K562 (cell line): ENCODE data around the gene FANCC. TPM values are rescaled to one million over a fixed set of nuclear protein-coding genes. Genes with fewer than 3 reads are reported as not detected.

Experiments used
- ATAC-seq: fragments of 200-7000 bp; cut with Tn5 transposase; 3 replicates; pipeline ENCODE4 v1.9.1; 2020; ENCODE audit warnings: moderate library complexity
- BruUV-seq: library from RNA; stranded (reverse); fragments of 400-500 nt; replicated peaks from 2 replicates; lab custom pipeline; 2021; lab: Mats Ljungman, UMichigan
- CTCF ChIA-PET: fragments of 300-600 bp; formaldehyde crosslinking; extraction: SDS; loops from one replicate; lab custom pipeline; 2021; ENCODE audit warnings: low intra/inter-chr PET ratio; lab: Yijun Ruan, JAX
- POLR2A ChIA-PET: fragments of 300-600, 350-650 bp; sonication (Branson Sonifier 250); formaldehyde crosslinking; extraction: SDS; loops from one replicate; lab custom pipeline; 2021; ENCODE audit warnings: antibody characterized with exemption, inconsistent platforms; lab: Yijun Ruan, JAX
- DNase-seq, 4 experiments: peaks; one replicate each; pipeline versions ENCODE4 v3.0.0 to v3.0.0-alpha.2; 2011 to 2018; ENCODE audit warnings: low spot score in 3 of 4, mixed read lengths in 3 of 4; ENCODE audit errors: extremely low read depth in 1 of 4
- FAIRE-seq: peaks from 2 replicates; lab custom pipeline; 2011; peaks lifted over from hg19 to GRCh38; lab: Jason Lieb, UNC
- H2AFZ ChIP-seq: 2 replicates; pipeline ENCODE4 v1.6.0; 2011; ENCODE audit warnings: low read depth, low read length, control low read depth, inconsistent platforms
- H3K27ac ChIP-seq: fragments of 200-600 bp; 3 replicates; pipeline ENCODE4 v1.8.0; 2011; ENCODE audit warnings: low read depth, mild to moderate bottlenecking, control low read depth, inconsistent platforms, low read length, moderate library complexity, mixed read lengths; ENCODE audit errors: extremely low read depth
- H3K27me3 ChIP-seq, 2 experiments: fragments of 300-600 bp in 1 of 2; 2 replicates in 1 of 2; 3 replicates in 1 of 2; pipeline versions ENCODE4 v1.6.0 to v1.8.0; 2011; ENCODE audit warnings: inconsistent platforms in 2 of 2, low read length in 2 of 2, mild to moderate bottlenecking in 1 of 2, mixed read lengths in 1 of 2, moderate library complexity in 1 of 2; ENCODE audit not compliant: control insufficient read depth in 2 of 2, insufficient read depth in 2 of 2
- H3K36me3 ChIP-seq: fragments of 300-600 bp; 3 replicates; pipeline ENCODE4 v1.8.0; 2011; ENCODE audit warnings: mild to moderate bottlenecking, low read length, inconsistent platforms; ENCODE audit not compliant: control insufficient read depth, insufficient read depth
- H3K4me1 ChIP-seq, 2 experiments: fragments of 200-600 bp in 1 of 2; replicated peaks in 1 of 2; 2 replicates in 1 of 2; 3 replicates in 1 of 2; pipeline versions ENCODE4 v1.5.1 to v1.8.0; 2011; ENCODE audit warnings: inconsistent platforms in 2 of 2, low read length in 2 of 2, mild to moderate bottlenecking in 1 of 2, mixed read lengths in 1 of 2, moderate library complexity in 1 of 2; ENCODE audit not compliant: control insufficient read depth in 2 of 2, insufficient read depth in 2 of 2
- H3K4me2 ChIP-seq: 2 replicates; pipeline ENCODE4 v1.6.1; 2011; ENCODE audit warnings: low read length, control low read depth, inconsistent platforms, mixed read lengths; ENCODE audit not compliant: insufficient read depth
- H3K4me3 ChIP-seq: fragments of 200-600 bp; sonication (generic), shearing (Covaris generic); 2 replicates; pipeline ENCODE4 v1.5.1; 2016; ENCODE audit warnings: control low read depth, inconsistent platforms
- H3K79me2 ChIP-seq: fragments of 200-600 bp; 3 replicates; pipeline ENCODE4 v1.8.0; 2011; ENCODE audit warnings: low read length, inconsistent platforms; ENCODE audit not compliant: control insufficient read depth, insufficient read depth
- H3K9ac ChIP-seq, 2 experiments: 2 replicates each; pipeline versions ENCODE4 v1.6.0 to v1.6.1; 2011; ENCODE audit warnings: low read depth in 2 of 2, low read length in 2 of 2, control low read depth in 1 of 2, inconsistent platforms in 1 of 2, mild to moderate bottlenecking in 1 of 2, mixed read lengths in 1 of 2; ENCODE audit not compliant: insufficient read depth in 1 of 2
- H3K9me1 ChIP-seq: one replicate; pipeline ENCODE4 v1.6.0; 2011; ENCODE audit warnings: inconsistent platforms, mild to moderate bottlenecking, low read length, moderate library complexity; ENCODE audit not compliant: control insufficient read depth, insufficient read depth
- H3K9me3 ChIP-seq: replicated peaks from 2 replicates; pipeline ENCODE4 v1.5.1; 2011; ENCODE audit warnings: low read depth, low read length, inconsistent platforms; ENCODE audit not compliant: control insufficient read depth, insufficient read depth
- H4K20me1 ChIP-seq: replicated peaks from 2 replicates; pipeline ENCODE4 v1.6.1; 2011; ENCODE audit warnings: low read length, inconsistent platforms, mixed read lengths; ENCODE audit not compliant: control insufficient read depth, insufficient read depth
- BRD4 ChIP-seq: fragments of 200-600 bp; sonication (generic); IDR thresholded peaks from 2 replicates; pipeline ENCODE4 v1.6.1; 2017; ENCODE audit warnings: inconsistent platforms
- CBX3 ChIP-seq, 2 experiments: IDR thresholded peaks; 1 replicate in 1 of 2; 2 replicates in 1 of 2; pipeline ENCODE4 v1.6.1; 2012; ENCODE audit warnings: inconsistent platforms in 2 of 2, low read length in 2 of 2, borderline replicate concordance in 1 of 2, control low read depth in 1 of 2
- CCAR2 ChIP-seq: fragments of 200-400 bp; formaldehyde crosslinking; IDR thresholded peaks from 2 replicates; pipeline ENCODE4 v1.6.1; 2017; ENCODE audit warnings: mild to moderate bottlenecking, low read depth, low read length
- CTBP1 ChIP-seq: fragments of 450-650 bp; IDR thresholded peaks from 2 replicates; pipeline ENCODE4 v1.6.1; 2016; ENCODE audit warnings: borderline replicate concordance
- CXXC5 ChIP-seq: fragments of 250-450 bp; sonication (Bioruptor Pico); IDR thresholded peaks from 2 replicates; pipeline ENCODE4 v1.8.0; 2022; ENCODE audit warnings: inconsistent platforms, mild to moderate bottlenecking, moderate library complexity
- ELF4 ChIP-seq: fragments of 450-650 bp; formaldehyde crosslinking; IDR thresholded peaks from 2 replicates; pipeline ENCODE4 v1.4.0; 2022; ENCODE audit warnings: missing genetic modification characterization
- FOXP1 ChIP-seq: sonication (generic); formaldehyde crosslinking; IDR thresholded peaks from 2 replicates; pipeline ENCODE4 v1.8.0; 2022; ENCODE audit warnings: mild to moderate bottlenecking, missing genetic modification reagents
- MAFK ChIP-seq: IDR thresholded peaks from 2 replicates; pipeline ENCODE4 v1.6.1; 2011; ENCODE audit warnings: low read length, improper control_type of control experiment
- MCM3 ChIP-seq: fragments of 450-650 bp; IDR thresholded peaks from 2 replicates; pipeline ENCODE4 v1.6.1; 2016
- POLR2AphosphoS5 ChIP-seq: IDR thresholded peaks from 2 replicates; pipeline ENCODE4 v1.6.1; 2011; ENCODE audit warnings: mild to moderate bottlenecking, low read depth, low read length, moderate library complexity; ENCODE audit not compliant: control insufficient read depth, insufficient read depth
- POU5F1 ChIP-seq: fragments of 150-350 bp; IDR thresholded peaks from 2 replicates; pipeline ENCODE4 v1.6.1; 2014; ENCODE audit warnings: borderline replicate concordance, low read length, low read depth, mild to moderate bottlenecking; ENCODE audit not compliant: partially characterized antibody
- SETDB1 ChIP-seq: IDR thresholded peaks from one replicate; pipeline ENCODE4 v1.6.1; 2012; ENCODE audit warnings: low read length, control low read depth, inconsistent platforms
- SRSF7 ChIP-seq: fragments of 200-400 bp; formaldehyde crosslinking; optimal IDR thresholded peaks from 2 replicates; pipeline ENCODE3; 2017; ENCODE audit warnings: mild to moderate bottlenecking, low read depth, low read length
- TRIM24 ChIP-seq, 2 experiments: fragments of 450-650 bp; IDR thresholded peaks; 2 replicates each; pipeline ENCODE4 v1.6.1; 2016
- ZEB2 ChIP-seq: fragments of 450-650 bp; IDR thresholded peaks from 2 replicates; pipeline ENCODE4 v1.6.1; 2016
- ZNF212 ChIP-seq: fragments of 450-650 bp; formaldehyde crosslinking; IDR thresholded peaks from 2 replicates; pipeline ENCODE4 v1.4.0; 2020; ENCODE audit warnings: mild to moderate bottlenecking
- WGBS: fragments of 100-300 bp; shearing (Covaris generic); methylation state at CpG from one replicate; pipeline ENCODE4 v1.1.6; 2016; ENCODE audit warnings: low coverage, mixed read lengths; ENCODE audit not compliant: insufficient coverage; ENCODE audit errors: missing lambda C conversion rate; 5-methylcytosine and 5-hydroxymethylcytosine counted together
- in situ Hi-C: fragments of 300-500 bp; cut with MboI; formaldehyde crosslinking; loops from 4 replicates; pipeline ENCODE4 v1.15.0; 2018; ENCODE audit warnings: inconsistent platforms, mixed read lengths
- intact Hi-C: fragments of 100-400 bp; cut with micrococcal nuclease; formaldehyde crosslinking; loops from 2 replicates; pipeline ENCODE4 v1.14.2; 2022
- polyA plus RNA-seq, 8 experiments: library from polyadenylated mRNA; depleted of rRNA in 4 of 8; stranded (reverse) in 5 of 8; unstranded in 3 of 8; fragments of >200 nt; fragmentation: Nextera tagmentation in 2 of 8; fragmentation: Illumina TruSeq in 1 of 8; extraction: Ambion mirVana in 2 of 8; extraction: Trizol in 1 of 8; gene quantifications; 2 replicates each; pipeline versions ENCODE4 v1.2.1 to v1.2.3, GENCODE V29; 2011 to 2014; ENCODE audit warnings: inconsistent platforms in 1 of 8, missing spikeins in 1 of 8
- total RNA-seq, 7 experiments: library from RNA; depleted of rRNA in 6 of 7; stranded (reverse); fragments of >200 nt in 6 of 7; fragmentation: Illumina TruSeq in 2 of 7; extraction: Trizol in 2 of 7; gene quantifications; 2 replicates each; pipeline versions ENCODE4 v1.2.1 to v1.2.3, GENCODE V29; 2011 to 2021; ENCODE audit warnings: low replicate concordance in 1 of 7
- TF ChIP-seq, protein P1 (sequence below): fragments of 250-450 bp; sonication (Bioruptor Pico); IDR thresholded peaks from 2 replicates; pipeline ENCODE4 v1.5.1; 2021; ENCODE audit warnings: mild to moderate bottlenecking
- TF ChIP-seq, protein P2 (sequence below): fragments of 250-450 bp; sonication (Bioruptor Pico); IDR thresholded peaks from 2 replicates; pipeline ENCODE4 v1.9.0; 2021; ENCODE audit warnings: mild to moderate bottlenecking
- TF ChIP-seq, protein P3 (sequence below): fragments of 450-650 bp; IDR thresholded peaks from 2 replicates; pipeline ENCODE4 v1.7.1; 2018; ENCODE audit warnings: mild to moderate bottlenecking, low read depth; ENCODE audit not compliant: partially characterized antibody
- TF ChIP-seq, protein P4 (sequence below): fragments of 450-650 bp; IDR thresholded peaks from 2 replicates; pipeline ENCODE4 v1.6.1; 2018; ENCODE audit warnings: mild to moderate bottlenecking, low read depth; ENCODE audit not compliant: partially characterized antibody

Gene FANCC
- total and polyA plus RNA-seq, 9 of the 15 experiments (the other 6 are each of a cell fraction or from before 2014, with no cell fraction given) = 4.6 to 18.4 (median 14.2) TPM

DNA sequence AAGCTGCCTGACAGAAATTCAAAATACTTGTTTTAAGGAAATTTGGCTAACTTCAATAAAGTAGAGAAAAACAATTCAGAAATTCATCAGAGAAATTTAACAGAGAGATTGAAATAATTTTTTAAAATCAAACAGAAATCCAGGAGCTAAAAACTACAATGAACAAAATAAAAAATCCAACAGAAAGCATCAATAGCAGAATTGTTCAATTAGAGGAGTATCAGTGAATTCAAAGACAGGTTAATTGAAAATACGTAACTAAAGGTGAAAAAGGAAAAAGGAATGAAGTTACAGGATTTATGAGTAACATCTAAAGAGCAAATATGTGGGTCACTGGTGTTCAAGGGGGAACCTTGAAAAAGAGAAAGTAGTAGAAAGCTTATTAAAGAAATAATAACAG lies 36.8 kb downstream of the FANCC start:
- H3K9ac ChIP-seq = no peak overlapping the region
- no peaks in the 10 kb centered on the region; the same call in 2 of the 3 replicates for H3K79me2 ChIP-seq
- H3K4me3 ChIP-seq = no peak overlapping the region
- no peaks in the 10 kb centered on the region for H3K9me3 ChIP-seq
- no peak overlapping the region for H3K27ac ChIP-seq
- CTCF ChIA-PET = no interaction called here
- no peaks in the 10 kb centered on the region for H3K9me1 ChIP-seq
- no peak overlapping the region for H3K4me2 ChIP-seq
- H3K36me3 ChIP-seq = no peaks in the 10 kb centered on the region
- intact Hi-C loops (no loop called here), in situ Hi-C loops (no loop called here)
- no peak overlapping the region for H2AFZ ChIP-seq
- POLR2A ChIA-PET = interaction anchor here (1.1 kb wide), 1 partner anchor 235 kb away, joined by 3 read pairs; no protein-coding TSS in a partner anchor
- no TSS peak for BruUV-seq
- no peaks in the 10 kb centered on the region for H3K27me3 ChIP-seq
- WGBS = 79% methylated on average over 1 of the region's 1 CpG
- FAIRE-seq = no peak
- DNase-seq = no peak
- no peaks in the 10 kb centered on the region for H3K4me1 ChIP-seq
- ATAC-seq = no peak
- no peaks in the 10 kb centered on the region for H4K20me1 ChIP-seq
- no peak for TF ChIP-seq SETDB1
- TF ChIP-seq, protein P1, sequence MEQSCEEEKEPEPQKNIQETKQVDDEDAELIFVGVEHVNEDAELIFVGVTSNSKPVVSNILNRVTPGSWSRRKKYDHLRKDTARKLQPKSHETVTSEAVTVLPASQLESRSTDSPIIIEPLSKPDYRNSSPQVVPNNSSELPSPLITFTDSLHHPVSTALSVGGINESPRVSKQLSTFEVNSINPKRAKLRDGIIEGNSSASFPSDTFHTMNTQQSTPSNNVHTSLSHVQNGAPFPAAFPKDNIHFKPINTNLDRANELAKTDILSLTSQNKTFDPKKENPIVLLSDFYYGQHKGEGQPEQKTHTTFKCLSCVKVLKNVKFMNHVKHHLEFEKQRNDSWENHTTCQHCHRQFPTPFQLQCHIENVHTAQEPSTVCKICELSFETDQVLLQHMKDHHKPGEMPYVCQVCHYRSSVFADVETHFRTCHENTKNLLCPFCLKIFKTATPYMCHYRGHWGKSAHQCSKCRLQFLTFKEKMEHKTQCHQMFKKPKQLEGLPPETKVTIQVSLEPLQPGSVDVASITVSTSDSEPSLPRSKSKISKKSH (CRISPR knock-in tag) = 0 out of 2 replicates have a peak, but pooled peaks have one; percentile 37
- no peak for TF ChIP-seq FOXP1 (CRISPR knock-in tag)
- no peak for TF ChIP-seq POLR2AphosphoS5
- TF ChIP-seq MCM3 = no peak
- TF ChIP-seq, protein P2, sequence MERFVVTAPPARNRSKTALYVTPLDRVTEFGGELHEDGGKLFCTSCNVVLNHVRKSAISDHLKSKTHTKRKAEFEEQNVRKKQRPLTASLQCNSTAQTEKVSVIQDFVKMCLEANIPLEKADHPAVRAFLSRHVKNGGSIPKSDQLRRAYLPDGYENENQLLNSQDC (CRISPR knock-in tag) = no peak
- no peak for TF ChIP-seq CTBP1
- TF ChIP-seq, protein P3, sequence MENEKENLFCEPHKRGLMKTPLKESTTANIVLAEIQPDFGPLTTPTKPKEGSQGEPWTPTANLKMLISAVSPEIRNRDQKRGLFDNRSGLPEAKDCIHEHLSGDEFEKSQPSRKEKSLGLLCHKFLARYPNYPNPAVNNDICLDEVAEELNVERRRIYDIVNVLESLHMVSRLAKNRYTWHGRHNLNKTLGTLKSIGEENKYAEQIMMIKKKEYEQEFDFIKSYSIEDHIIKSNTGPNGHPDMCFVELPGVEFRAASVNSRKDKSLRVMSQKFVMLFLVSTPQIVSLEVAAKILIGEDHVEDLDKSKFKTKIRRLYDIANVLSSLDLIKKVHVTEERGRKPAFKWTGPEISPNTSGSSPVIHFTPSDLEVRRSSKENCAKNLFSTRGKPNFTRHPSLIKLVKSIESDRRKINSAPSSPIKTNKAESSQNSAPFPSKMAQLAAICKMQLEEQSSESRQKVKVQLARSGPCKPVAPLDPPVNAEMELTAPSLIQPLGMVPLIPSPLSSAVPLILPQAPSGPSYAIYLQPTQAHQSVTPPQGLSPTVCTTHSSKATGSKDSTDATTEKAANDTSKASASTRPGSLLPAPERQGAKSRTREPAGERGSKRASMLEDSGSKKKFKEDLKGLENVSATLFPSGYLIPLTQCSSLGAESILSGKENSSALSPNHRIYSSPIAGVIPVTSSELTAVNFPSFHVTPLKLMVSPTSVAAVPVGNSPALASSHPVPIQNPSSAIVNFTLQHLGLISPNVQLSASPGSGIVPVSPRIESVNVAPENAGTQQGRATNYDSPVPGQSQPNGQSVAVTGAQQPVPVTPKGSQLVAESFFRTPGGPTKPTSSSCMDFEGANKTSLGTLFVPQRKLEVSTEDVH = no peak
- peak in 1 of 2 experiments; percentile 24; a peak in 1 of 4 replicates for TF ChIP-seq TRIM24 (IDR thresholded peaks at IDR 0.05)
- no peak for TF ChIP-seq MAFK
- TF ChIP-seq ZEB2 = no peak
- peak in 1 of 2 experiments; percentile 39; a peak in 1 of 3 replicates for TF ChIP-seq CBX3 (IDR thresholded peaks at IDR 0.05; ENCODE audit: borderline replicate concordance in 1 of 2, low read length in 2 of 2)
- TF ChIP-seq ZNF212 (CRISPR knock-in tag) = no peak
- TF ChIP-seq CCAR2 = no peak
- no peak for TF ChIP-seq SRSF7
- TF ChIP-seq CXXC5 = no peak
- TF ChIP-seq, protein P4, sequence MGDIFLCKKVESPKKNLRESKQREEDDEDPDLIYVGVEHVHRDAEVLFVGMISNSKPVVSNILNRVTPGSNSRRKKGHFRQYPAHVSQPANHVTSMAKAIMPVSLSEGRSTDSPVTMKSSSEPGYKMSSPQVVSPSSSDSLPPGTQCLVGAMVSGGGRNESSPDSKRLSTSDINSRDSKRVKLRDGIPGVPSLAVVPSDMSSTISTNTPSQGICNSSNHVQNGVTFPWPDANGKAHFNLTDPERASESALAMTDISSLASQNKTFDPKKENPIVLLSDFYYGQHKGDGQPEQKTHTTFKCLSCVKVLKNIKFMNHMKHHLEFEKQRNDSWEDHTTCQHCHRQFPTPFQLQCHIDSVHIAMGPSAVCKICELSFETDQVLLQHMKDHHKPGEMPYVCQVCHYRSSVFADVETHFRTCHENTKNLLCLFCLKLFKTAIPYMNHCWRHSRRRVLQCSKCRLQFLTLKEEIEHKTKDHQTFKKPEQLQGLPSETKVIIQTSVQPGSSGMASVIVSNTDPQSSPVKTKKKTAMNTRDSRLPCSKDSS = peak; percentile 79
- TF ChIP-seq POU5F1 = no peak
- TF ChIP-seq ELF4 (CRISPR knock-in tag) = no peak
- TF ChIP-seq BRD4 = no peak
